ENCODE measurements around the gene SDK1.
"Not testable (repeated sequence)": the region's sequence is repeated elsewhere in the genome, so short reads cannot be mapped to it uniquely, and the experiment has no call there.

Gene SDK1

DNA sequence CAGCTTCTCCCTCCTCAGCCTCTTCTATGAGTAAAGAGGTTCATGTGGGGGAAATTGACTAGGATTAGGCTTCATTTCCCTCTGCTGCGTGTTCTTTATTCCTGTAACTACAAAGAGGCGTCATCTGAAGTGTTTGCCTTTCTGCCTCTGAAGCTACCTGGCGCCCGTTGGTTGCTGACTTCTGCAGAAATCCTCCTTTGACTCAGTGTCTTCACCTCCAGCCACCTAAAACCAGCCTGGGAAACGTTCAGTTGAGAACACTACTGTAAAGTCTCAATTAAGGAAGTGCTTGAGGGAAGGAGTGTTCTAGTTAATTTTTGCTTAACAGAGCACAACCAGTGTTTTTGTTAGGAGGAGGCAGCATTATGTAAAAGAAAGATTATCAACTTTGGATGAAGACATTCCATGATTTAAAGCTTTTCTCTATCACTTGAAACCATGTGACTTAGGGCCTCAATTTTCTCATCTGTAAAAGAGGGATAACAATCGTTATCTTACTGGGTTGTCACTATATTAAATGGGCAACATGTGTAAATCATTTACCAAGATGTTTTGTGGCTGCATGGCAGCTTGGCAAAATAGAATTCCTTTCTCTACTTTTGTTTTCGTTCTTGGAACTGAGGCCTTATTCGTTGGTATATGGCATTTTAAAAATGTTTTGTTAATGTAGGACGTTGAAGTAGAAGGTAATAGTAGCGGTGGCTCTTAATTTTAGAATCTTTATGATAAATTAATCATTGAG lies 642.9 kb downstream of the SDK1 start:
- DNase-seq = no peak

DNA sequence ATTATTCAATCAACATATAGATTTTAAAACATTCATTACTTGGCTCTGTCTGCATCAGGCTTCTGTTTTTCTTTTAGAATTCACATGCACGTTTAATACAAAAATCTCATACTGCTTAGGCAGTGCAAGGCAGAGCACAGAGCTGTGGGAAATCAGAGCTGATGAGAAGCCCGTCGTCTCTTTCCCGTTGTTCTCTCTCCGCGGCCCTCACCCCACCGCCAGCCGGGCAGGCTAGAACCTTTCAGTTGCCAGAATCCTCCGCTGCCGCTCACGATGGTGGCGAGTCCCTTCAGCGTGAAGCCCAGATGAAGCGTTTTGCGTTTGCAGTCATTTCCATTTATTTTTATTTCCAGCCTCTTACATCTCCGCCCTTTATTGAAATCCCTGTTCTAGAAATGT lies 648.2 kb downstream of the SDK1 start:
- DNase-seq = no peak

DNA sequence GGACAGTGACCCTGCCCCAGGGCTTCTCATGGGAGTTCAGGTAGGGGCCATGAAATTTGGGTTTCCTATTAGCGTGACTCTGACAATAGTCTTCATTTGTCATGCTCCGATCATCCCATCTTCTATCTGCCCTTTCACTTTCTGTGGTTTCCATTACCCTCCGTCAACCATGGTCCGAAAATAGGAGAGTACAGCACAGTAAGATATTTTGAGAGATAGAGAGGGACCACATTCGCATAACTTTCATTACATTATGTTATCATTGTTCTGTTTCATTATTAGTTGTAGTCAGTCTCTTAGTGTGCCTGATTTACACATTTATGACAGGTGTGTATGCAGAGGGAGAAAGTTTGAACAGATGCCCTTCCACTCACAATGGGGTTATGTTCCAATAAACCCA lies 649.2 kb downstream of the SDK1 start:
- DNase-seq = no peak

DNA sequence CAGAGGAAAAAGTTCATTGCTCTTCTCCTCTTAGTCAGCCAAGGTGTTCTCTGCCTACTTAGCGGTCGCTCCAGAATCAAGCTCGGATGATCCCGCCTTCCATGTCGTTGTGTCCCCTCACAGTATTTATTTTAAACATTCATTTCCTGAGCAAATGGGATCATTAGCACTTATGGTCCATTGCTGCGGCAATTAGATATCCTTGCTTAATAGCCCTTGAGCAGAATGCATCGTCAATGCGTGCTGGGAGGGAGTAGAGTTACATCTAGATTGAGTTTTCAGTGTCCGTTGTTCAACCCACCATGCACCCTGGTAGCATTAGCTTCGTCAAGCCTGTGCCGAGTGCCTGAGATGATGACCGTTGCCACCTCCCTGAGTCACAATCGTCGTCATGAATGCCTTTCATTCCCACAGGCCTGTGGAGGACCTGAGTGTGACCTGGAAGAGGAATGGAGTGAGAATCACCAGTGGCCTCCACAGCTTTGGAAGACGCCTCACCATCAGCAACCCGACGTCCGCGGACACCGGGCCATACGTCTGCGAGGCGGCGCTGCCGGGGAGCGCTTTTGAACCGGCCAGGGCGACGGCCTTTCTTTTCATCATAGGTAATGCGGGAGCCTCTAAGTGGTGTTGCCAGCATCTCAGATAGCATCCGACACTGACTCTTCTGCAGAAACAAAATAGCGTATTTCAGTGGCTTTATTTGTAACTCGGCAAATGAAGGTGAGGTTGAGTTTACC lies 650.4 kb downstream of the SDK1 start:
- no peak for DNase-seq

DNA sequence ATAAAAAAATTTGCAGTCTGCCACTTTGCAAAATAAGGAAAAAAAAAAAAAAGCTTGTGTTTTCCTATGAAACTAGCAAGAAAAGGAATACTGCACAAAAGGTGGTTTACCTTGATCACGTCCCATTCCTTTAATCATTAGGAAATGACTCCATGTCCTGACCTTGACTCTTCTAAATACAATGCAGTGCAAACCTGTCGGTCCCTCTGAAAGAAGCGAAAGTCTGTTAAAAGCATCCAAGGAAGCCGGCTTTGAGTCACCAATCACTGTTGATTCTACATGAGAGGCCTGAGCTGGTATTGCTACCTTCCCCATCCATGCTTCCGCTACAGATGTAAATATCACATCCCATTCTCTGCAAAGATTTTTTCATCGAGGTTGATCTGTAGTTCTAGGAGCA lies 652.1 kb downstream of the SDK1 start:
- no peak for DNase-seq

- no peak for DNase-seq
Measured at GRCh38 chr7:3953946-3954345, 652.9 kb downstream of the SDK1 start.

GRCh38 chr7:3955026-3955425 lies 654.0 kb downstream of the SDK1 start:
- DNase-seq = no peak

DNA sequence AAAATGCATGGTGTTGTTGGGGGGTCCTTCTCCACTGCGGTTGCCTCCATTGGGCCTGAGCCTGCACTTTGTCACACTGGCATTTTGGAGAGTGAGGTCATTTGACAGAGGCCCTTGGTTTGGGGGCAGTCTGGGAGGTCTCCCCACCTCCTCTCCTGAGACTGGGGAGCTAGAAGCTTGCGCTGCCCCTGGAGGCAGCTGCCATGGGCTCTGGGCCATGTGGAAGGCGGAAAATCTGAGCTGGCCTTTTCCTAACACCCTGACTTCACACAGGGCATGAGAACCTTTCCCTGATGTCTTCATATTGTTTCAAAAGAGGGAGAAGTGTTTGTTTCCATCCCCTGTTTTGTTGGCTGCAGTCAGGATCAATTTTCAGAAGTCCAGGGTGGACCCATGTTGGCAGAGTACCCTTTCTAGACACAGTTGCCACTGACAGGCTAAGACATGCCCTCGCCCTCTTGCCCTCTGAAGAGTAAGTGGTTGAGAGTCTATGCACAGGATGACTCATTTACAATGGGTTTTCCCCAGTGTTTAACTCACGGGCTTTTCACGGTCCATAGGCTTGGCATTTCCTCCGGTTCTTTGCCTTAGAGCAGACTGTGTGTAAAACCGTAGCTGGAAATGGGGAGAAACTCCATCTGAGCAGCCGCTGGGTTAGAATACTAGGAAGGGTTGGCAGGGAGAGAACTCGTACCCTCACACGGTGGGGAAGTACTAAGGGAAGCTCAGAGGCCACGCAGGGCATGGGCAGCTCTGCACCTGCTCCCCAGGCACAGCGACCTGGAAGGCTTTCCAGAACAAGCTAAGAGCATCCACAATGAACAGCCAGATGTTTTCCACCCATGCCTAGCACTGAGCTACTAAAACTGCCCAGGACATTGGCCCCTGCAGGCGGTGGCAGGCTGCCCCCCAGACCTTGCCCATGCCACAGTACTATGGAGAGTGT lies 655.0 kb downstream of the SDK1 start:
- DNase-seq = no peak

- DNase-seq = no peak
Measured at GRCh38 chr7:3956949-3957348, 655.9 kb downstream of the SDK1 start.

DNA sequence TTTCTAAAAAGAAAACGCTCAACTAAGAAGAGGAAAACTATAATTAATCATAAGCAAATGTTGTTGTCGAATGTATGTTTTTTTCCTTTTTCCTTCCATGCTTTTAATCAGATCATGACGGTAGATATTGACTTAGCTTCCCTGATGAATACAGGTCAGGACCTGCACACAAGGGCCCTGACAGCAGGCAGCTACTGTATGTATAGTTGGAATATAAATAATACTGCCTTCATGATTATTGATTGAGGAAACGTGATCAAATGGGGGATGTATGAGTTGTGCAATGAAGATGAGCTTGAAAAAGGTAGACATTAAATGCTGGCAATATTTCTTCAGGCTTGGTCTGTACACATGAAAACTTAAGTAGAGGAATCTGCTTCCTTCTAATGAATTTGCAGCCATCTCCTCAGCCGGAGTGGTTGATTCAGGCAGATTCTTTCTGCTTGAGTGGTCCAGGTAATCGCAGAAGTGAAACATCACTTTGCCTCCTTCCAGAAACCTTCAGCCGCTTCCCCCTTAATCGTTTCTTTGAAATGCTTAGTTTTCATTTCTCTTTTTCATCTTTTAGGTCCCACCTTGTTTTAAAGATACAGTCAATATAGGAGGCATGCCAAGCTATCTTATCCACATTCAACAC lies 656.5 kb downstream of the SDK1 start:
- DNase-seq = no peak

DNA sequence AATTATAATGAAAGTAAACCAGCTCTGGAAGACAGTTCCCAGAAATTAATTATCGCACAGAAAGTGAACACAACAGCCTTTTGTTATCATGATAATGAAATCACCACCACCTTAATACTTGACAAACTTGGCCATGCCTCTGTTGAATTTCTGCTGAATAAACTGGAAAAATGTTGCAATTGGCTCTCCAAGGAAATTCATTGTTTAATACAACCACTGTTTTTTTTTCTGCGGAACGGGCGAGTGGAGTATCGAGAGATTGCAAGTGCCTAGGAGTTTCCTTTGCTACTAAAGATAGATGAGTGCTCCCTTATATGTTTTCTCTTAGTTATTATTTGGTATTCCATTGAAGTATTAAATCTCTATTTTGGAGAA lies 657.0 kb downstream of the SDK1 start:
- no peak for DNase-seq

- DNase-seq = no peak
Measured at GRCh38 chr7:3959364-3959763, 658.3 kb downstream of the SDK1 start.

- no peak for DNase-seq
Measured at GRCh38 chr7:3960050-3960763, 659.2 kb downstream of the SDK1 start.

DNA sequence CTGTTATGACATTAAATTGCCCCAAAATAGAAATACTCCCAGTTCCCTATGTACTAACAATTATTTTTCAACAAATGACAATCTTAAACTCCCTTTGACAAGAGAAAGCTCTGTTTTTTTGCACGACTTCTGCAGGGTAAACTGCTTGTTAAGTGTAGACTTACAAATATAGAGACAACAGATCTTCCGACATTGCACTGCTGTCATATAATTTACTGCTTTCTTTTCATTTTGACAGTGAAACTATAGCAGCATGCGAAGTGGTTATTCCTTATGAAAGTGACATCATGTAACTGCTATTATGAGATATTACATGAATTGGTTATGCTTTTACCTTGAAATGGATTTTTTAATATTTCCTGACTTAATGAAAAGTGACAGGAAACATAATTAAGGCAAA lies 659.9 kb downstream of the SDK1 start:
- no peak for DNase-seq

DNA sequence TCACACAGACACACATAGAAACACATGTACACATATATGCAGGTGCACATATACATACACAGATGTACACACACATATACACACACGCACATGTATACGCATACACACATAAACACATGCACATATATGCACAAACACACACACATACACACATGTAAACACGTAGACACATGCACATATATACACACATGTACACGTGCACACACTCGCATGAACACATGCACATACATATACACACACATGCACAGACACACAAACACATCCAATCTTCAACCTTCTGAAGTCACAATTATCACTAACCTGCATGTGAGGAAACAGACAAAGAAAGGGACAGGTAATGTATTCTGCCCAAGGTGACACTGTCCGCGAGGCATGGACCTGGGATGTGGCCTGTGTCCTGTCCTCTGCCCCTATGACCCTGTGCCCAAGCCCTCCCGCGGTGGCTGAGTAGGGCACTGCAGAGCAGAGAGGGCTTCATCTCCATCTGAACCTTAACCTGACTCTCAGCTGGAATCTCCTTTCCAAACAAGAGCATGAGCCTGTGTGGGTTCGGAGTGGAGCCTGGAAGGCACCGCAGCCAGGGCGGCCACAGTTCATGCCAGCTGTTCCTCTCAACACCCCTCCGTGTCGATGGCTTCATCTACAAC lies 660.9 kb downstream of the SDK1 start:
- no peak for DNase-seq

DNA sequence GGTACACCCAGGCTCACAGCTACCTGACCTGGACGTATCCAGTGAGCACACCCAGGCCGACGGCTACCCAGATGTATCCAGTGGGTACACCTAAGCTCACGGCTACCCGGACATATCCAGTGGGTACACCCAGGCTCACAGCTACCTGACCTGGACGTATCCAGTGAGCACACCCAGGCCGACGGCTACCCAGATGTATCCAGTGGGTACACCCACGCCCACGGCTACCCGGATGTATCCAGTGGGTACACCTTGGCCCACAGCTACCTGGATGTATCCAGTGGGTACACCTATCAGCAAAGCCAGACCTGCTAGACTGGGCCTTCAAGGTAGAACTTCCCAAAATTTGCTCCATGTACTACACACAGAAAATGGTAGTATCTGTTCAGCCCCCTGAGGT lies 662.7 kb downstream of the SDK1 start:
- DNase-seq = not testable (repeated sequence)

GRCh38 chr7:3964980-3965606 lies 664.0 kb downstream of the SDK1 start:
- DNase-seq = no peak

GRCh38 chr7:3965794-3966395 lies 664.8 kb downstream of the SDK1 start:
- DNase-seq = no peak

GRCh38 chr7:3968234-3968633 lies 667.2 kb downstream of the SDK1 start:
- DNase-seq = no peak

DNA sequence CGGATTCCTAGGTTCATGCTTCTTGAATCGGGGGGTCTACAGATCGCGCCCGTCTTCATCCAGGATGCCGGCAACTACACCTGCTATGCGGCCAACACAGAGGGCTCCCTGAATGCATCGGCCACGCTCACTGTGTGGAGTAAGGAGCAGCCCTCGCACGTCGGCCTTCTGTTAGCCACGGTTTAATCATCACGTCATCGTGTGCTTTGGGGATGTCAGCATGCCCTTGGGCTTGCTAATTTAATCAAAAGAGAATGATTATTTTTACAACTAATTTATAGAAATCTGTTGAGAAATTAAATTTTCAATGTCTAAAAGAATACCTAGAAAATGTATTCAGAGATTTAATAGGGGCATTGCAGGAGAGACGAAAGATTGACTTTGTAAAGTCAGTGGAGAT lies 668.2 kb downstream of the SDK1 start:
- no peak for DNase-seq

DNA sequence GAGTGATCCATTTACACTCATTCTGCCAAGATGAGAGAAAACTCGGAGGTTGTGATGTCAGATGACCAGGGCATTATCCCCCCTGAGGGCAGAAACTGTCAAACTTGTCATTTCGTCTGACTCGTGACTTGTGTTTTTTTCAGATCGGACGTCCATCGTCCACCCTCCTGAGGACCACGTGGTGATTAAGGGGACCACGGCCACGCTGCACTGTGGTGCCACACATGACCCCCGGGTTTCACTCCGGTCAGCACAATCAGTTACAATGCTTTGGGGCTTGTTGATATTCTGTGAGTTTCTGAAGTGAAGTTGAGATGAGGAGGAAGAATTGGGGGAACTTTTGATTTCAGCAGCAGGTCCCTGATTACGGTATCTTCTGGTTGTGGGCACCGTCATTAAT lies 670.3 kb downstream of the SDK1 start:
- no peak for DNase-seq
